K562 (cell line): ENCODE measurements around the gene RNF222. TPM values are rescaled to one million over a fixed set of nuclear protein-coding genes. Genes with fewer than 3 reads are reported as not detected.
A peak's percentile ranks its signal among the peaks of the same experiment; 100 is the strongest.

Experiments
- BMI1 ChIP-seq: fragments of 150-350 bp; IDR thresholded peaks from 2 replicates; pipeline ENCODE4 v1.6.1; 2014; ENCODE audit warnings: low read length
- CREBBP ChIP-seq: IDR thresholded peaks from one replicate; pipeline ENCODE4 v1.6.1; 2012; ENCODE audit warnings: low read depth, mild to moderate bottlenecking, control low read depth, inconsistent platforms, low read length
- DMBX1 ChIP-seq: fragments of 250-450 bp; sonication (Bioruptor Pico); IDR thresholded peaks from 2 replicates; pipeline ENCODE4 v1.8.0; 2022; ENCODE audit warnings: inconsistent platforms, mild to moderate bottlenecking, moderate library complexity, borderline replicate concordance
- FOXM1 ChIP-seq, 2 experiments: fragments of 450-650 bp in 1 of 2; sonication (generic) in 1 of 2; formaldehyde crosslinking in 1 of 2; IDR thresholded peaks; 2 replicates each; pipeline versions ENCODE4 v1.6.1 to v1.9.0; 2017 to 2022; ENCODE audit warnings: low read depth in 2 of 2, mild to moderate bottlenecking in 2 of 2, missing genetic modification reagents in 1 of 2, moderate library complexity in 1 of 2
- KHSRP ChIP-seq: fragments of 450-650 bp; IDR thresholded peaks from 2 replicates; pipeline ENCODE4 v1.6.1; 2017
- MTA3 ChIP-seq: fragments of 450-650 bp; formaldehyde crosslinking; IDR thresholded peaks from 2 replicates; pipeline ENCODE4 v1.6.1; 2017; ENCODE audit warnings: mild to moderate bottlenecking, borderline replicate concordance
- NCOR1 ChIP-seq: fragments of 450-650 bp; IDR thresholded peaks from 2 replicates; pipeline ENCODE4 v1.6.1; 2016; ENCODE audit warnings: mild to moderate bottlenecking, moderate library complexity
- RBFOX2 ChIP-seq: fragments of 200-400 bp; formaldehyde crosslinking; IDR thresholded peaks from 2 replicates; pipeline ENCODE4 v1.6.1; 2017; ENCODE audit warnings: low read depth, mild to moderate bottlenecking, low read length, moderate library complexity
- SMARCC2 ChIP-seq: fragments of 450-650 bp; IDR thresholded peaks from 2 replicates; pipeline ENCODE4 v1.6.1; 2017; ENCODE audit warnings: antibody characterized with exemption, moderate library complexity, mild to moderate bottlenecking, low read depth
- ZFX ChIP-seq: sonication (generic); formaldehyde crosslinking; IDR thresholded peaks from 2 replicates; pipeline ENCODE4 v1.8.0; 2022; ENCODE audit warnings: mild to moderate bottlenecking, missing genetic modification reagents, moderate library complexity
- ZNF239 ChIP-seq: fragments of 250-450 bp; sonication (Bioruptor Pico); IDR thresholded peaks from 2 replicates; pipeline ENCODE4 v1.4.0; 2020; ENCODE audit warnings: mild to moderate bottlenecking
- ZNF589 ChIP-seq: fragments of 200-800 bp; sonication (Bioruptor generic); IDR thresholded peaks from 2 replicates; pipeline ENCODE4 v1.6.1; 2016; ENCODE audit warnings: low read depth, missing genetic modification characterization, missing compliant biosample characterization
- ZNF79 ChIP-seq: fragments of 250-450 bp; sonication (Bioruptor Pico); IDR thresholded peaks from 2 replicates; pipeline ENCODE4 v1.4.0; 2020; ENCODE audit warnings: low read depth, mild to moderate bottlenecking, moderate library complexity
- polyA plus RNA-seq, 8 experiments: library from polyadenylated mRNA; depleted of rRNA in 4 of 8; stranded (reverse) in 5 of 8; unstranded in 3 of 8; fragments of >200 nt; fragmentation: Nextera tagmentation in 2 of 8; fragmentation: Illumina TruSeq in 1 of 8; extraction: Ambion mirVana in 2 of 8; extraction: Trizol in 1 of 8; gene quantifications; 2 replicates each; pipeline versions ENCODE4 v1.2.1 to v1.2.3, GENCODE V29; 2011 to 2014; ENCODE audit warnings: inconsistent platforms in 1 of 8, missing spikeins in 1 of 8
- total RNA-seq, 7 experiments: library from RNA; depleted of rRNA in 6 of 7; stranded (reverse); fragments of >200 nt in 6 of 7; fragmentation: Illumina TruSeq in 2 of 7; extraction: Trizol in 2 of 7; gene quantifications; 2 replicates each; pipeline versions ENCODE4 v1.2.1 to v1.2.3, GENCODE V29; 2011 to 2021; ENCODE audit warnings: low replicate concordance in 1 of 7
- TF ChIP-seq, protein P1 (sequence below): fragments of 250-450 bp; sonication (Bioruptor Pico); IDR thresholded peaks from 2 replicates; pipeline ENCODE4 v1.4.0; 2020; ENCODE audit warnings: mild to moderate bottlenecking
- TF ChIP-seq, protein P2 (sequence below): fragments of 200-400 bp; formaldehyde crosslinking; IDR thresholded peaks from 2 replicates; pipeline ENCODE4 v1.6.1; 2017; ENCODE audit warnings: mild to moderate bottlenecking, low read depth, low read length, moderate library complexity
- TF ChIP-seq, protein P3 (sequence below): sonication (generic); formaldehyde crosslinking; IDR thresholded peaks from 2 replicates; pipeline ENCODE4 v1.4.0; 2020; ENCODE audit warnings: mild to moderate bottlenecking, missing genetic modification reagents
- TF ChIP-seq, protein P4 (sequence below), 2 experiments: fragments of 450-650 bp; IDR thresholded peaks; 2 replicates each; pipeline ENCODE4 v1.6.1; 2016
- TF ChIP-seq, protein P5 (sequence below), 2 experiments: IDR thresholded peaks; 2 replicates each; pipeline ENCODE4 v1.6.1; 2012; ENCODE audit warnings: improper control_type of control experiment in 2 of 2, low read depth in 2 of 2, low read length in 2 of 2, borderline replicate concordance in 1 of 2

RNF222 gene
- total and polyA plus RNA-seq, 9 of the 15 experiments (the other 6 are each of a cell fraction or from before 2014, with no cell fraction given) = not detected

DNA sequence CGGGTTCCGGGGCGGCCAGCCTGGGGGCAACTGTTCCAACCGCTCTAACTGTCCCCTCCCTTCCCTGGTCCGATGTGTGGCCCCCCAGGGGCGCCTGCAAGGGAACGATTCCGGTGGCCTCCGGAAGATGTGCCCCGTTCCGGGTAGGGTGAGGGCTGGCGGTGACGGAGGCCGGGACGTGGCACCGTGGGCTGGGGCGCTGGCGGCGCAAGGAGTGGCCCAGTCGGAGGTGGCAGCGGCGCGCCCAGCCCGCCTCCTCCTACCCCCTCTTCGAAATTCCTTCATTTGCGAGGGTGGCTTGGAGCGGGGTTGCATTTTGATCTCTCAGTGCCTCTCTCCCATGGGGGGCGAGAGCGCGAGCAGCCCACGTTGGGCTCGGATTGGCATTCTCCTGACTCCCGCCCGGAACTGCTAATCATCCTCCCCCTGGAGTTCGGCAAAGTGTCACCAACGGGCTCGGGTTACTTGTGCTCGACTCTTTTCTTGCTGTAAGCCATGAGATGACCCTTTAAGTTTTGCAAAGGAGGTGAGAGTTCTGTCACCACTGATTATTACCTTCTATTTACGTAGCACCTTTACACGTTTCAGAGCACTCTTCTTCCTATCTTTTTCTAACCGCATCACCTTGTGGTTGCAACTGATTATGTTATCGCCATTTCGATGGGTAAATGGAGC lies 38.7 kb upstream of the RNF222 start (continued):
- TF ChIP-seq, protein P1, sequence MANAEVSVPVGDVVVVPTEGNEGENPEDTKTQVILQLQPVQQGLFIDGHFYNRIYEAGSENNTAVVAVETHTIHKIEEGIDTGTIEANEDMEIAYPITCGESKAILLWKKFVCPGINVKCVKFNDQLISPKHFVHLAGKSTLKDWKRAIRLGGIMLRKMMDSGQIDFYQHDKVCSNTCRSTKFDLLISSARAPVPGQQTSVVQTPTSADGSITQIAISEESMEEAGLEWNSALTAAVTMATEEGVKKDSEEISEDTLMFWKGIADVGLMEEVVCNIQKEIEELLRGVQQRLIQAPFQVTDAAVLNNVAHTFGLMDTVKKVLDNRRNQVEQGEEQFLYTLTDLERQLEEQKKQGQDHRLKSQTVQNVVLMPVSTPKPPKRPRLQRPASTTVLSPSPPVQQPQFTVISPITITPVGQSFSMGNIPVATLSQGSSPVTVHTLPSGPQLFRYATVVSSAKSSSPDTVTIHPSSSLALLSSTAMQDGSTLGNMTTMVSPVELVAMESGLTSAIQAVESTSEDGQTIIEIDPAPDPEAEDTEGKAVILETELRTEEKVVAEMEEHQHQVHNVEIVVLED (CRISPR knock-in tag) = no peak
- TF ChIP-seq ZNF239 = no peak
- peak; percentile 43; the same call in 1 of the 2 replicates for TF ChIP-seq NCOR1
- TF ChIP-seq BMI1 = no peak
- TF ChIP-seq FOXM1 (IDR thresholded peaks at IDR 0.05; ENCODE audit: low read depth) = no peak
- TF ChIP-seq FOXM1 (CRISPR knock-in tag; IDR thresholded peaks at IDR 0.05; ENCODE audit: low read depth) = no peak
- TF ChIP-seq ZNF589 (CRISPR knock-in tag) = no peak
- no peak for TF ChIP-seq KHSRP
- no peak for TF ChIP-seq DMBX1 (CRISPR knock-in tag)
- TF ChIP-seq, protein P2, sequence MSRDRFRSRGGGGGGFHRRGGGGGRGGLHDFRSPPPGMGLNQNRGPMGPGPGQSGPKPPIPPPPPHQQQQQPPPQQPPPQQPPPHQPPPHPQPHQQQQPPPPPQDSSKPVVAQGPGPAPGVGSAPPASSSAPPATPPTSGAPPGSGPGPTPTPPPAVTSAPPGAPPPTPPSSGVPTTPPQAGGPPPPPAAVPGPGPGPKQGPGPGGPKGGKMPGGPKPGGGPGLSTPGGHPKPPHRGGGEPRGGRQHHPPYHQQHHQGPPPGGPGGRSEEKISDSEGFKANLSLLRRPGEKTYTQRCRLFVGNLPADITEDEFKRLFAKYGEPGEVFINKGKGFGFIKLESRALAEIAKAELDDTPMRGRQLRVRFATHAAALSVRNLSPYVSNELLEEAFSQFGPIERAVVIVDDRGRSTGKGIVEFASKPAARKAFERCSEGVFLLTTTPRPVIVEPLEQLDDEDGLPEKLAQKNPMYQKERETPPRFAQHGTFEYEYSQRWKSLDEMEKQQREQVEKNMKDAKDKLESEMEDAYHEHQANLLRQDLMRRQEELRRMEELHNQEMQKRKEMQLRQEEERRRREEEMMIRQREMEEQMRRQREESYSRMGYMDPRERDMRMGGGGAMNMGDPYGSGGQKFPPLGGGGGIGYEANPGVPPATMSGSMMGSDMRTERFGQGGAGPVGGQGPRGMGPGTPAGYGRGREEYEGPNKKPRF = no peak
- TF ChIP-seq, protein P3, sequence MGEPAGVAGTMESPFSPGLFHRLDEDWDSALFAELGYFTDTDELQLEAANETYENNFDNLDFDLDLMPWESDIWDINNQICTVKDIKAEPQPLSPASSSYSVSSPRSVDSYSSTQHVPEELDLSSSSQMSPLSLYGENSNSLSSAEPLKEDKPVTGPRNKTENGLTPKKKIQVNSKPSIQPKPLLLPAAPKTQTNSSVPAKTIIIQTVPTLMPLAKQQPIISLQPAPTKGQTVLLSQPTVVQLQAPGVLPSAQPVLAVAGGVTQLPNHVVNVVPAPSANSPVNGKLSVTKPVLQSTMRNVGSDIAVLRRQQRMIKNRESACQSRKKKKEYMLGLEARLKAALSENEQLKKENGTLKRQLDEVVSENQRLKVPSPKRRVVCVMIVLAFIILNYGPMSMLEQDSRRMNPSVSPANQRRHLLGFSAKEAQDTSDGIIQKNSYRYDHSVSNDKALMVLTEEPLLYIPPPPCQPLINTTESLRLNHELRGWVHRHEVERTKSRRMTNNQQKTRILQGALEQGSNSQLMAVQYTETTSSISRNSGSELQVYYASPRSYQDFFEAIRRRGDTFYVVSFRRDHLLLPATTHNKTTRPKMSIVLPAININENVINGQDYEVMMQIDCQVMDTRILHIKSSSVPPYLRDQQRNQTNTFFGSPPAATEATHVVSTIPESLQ (CRISPR knock-in tag) = no peak
- no peak for TF ChIP-seq ZNF79 (CRISPR knock-in tag)
- TF ChIP-seq CREBBP = no peak
- TF ChIP-seq MTA3 = peak; percentile 66; the same call in 1 of the 2 replicates
- TF ChIP-seq, protein P4, sequence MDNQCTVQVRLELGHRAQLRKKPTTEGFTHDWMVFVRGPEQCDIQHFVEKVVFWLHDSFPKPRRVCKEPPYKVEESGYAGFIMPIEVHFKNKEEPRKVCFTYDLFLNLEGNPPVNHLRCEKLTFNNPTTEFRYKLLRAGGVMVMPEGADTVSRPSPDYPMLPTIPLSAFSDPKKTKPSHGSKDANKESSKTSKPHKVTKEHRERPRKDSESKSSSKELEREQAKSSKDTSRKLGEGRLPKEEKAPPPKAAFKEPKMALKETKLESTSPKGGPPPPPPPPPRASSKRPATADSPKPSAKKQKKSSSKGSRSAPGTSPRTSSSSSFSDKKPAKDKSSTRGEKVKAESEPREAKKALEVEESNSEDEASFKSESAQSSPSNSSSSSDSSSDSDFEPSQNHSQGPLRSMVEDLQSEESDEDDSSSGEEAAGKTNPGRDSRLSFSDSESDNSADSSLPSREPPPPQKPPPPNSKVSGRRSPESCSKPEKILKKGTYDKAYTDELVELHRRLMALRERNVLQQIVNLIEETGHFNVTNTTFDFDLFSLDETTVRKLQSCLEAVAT (IDR thresholded peaks at IDR 0.05) = peak in 1 of 2 experiments; percentile 79; a peak in 2 of 4 replicates
- TF ChIP-seq, protein P5, sequence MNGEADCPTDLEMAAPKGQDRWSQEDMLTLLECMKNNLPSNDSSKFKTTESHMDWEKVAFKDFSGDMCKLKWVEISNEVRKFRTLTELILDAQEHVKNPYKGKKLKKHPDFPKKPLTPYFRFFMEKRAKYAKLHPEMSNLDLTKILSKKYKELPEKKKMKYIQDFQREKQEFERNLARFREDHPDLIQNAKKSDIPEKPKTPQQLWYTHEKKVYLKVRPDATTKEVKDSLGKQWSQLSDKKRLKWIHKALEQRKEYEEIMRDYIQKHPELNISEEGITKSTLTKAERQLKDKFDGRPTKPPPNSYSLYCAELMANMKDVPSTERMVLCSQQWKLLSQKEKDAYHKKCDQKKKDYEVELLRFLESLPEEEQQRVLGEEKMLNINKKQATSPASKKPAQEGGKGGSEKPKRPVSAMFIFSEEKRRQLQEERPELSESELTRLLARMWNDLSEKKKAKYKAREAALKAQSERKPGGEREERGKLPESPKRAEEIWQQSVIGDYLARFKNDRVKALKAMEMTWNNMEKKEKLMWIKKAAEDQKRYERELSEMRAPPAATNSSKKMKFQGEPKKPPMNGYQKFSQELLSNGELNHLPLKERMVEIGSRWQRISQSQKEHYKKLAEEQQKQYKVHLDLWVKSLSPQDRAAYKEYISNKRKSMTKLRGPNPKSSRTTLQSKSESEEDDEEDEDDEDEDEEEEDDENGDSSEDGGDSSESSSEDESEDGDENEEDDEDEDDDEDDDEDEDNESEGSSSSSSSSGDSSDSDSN (IDR thresholded peaks at IDR 0.05; ENCODE audit: borderline replicate concordance in 1 of 2, low read depth in 2 of 2, low read length in 2 of 2) = 0 out of 4 replicates have a peak, but pooled peaks of 1 of the 2 experiments have one; percentile 43
- TF ChIP-seq SMARCC2 = no peak
- TF ChIP-seq RBFOX2 = peak; percentile 83
- peak; percentile 86 for TF ChIP-seq ZFX (CRISPR knock-in tag)
